AG09319 (cell line): Measurements from ENCODE around the gene NLRP3.
"Not testable (repeated sequence)": the region's sequence is repeated elsewhere in the genome, so short reads cannot be mapped to it uniquely, and the experiment has no call there.

Experiments used
- DNase-seq: peaks from one replicate; pipeline ENCODE4 v3.0.0-alpha.2; 2010; ENCODE audit warnings: low read depth; ENCODE audit errors: extremely low read depth
- CTCF ChIP-seq: IDR thresholded peaks from 2 replicates; pipeline ENCODE4 v1.5.1; 2011; ENCODE audit warnings: low read depth, mild to moderate bottlenecking, inconsistent platforms, low read length, moderate library complexity

The NLRP3 gene

GRCh38 chr1:247371801-247372259 is 44.1 kb upstream of the NLRP3 start:
- no peak for DNase-seq
- TF ChIP-seq CTCF, result no peak

GRCh38 chr1:247373721-247374141 is 42.2 kb upstream of the NLRP3 start:
- TF ChIP-seq CTCF, result peak; percentile 43
- no peak for DNase-seq

GRCh38 chr1:247374651-247375334 is 41.2 kb upstream of the NLRP3 start:
- not testable (repeated sequence) for DNase-seq

- DNase-seq, result no peak
- TF ChIP-seq CTCF, result no peak
These were observed 40.2 kb upstream of the NLRP3 start for GRCh38 chr1:247375747-247376146.

GRCh38 chr1:247376659-247377058 is 39.3 kb upstream of the NLRP3 start:
- DNase-seq, result no peak
- TF ChIP-seq CTCF, result no peak

GRCh38 chr1:247377656-247378055 is 38.3 kb upstream of the NLRP3 start:
- DNase-seq, result not testable (repeated sequence)

- DNase-seq, result no peak
- TF ChIP-seq CTCF, result no peak
These were observed 37.5 kb upstream of the NLRP3 start for GRCh38 chr1:247378334-247379073.

- TF ChIP-seq CTCF, result no peak
- DNase-seq, result no peak
These were observed 30.7 kb upstream of the NLRP3 start for GRCh38 chr1:247385283-247385682.
